Measurements from ENCODE around the gene ALX4. TPM values are rescaled to one million over a fixed set of nuclear protein-coding genes. Genes with fewer than 3 reads are reported as not detected.

The ALX4 gene
- total RNA-seq, 4 donors from 2014 or later: under 0.01 to 0.17 TPM; not detected in 2

GRCh38 chr11:44235765-44236201 lies 74.2 kb downstream of the ALX4 start:
- no peak for TF ChIP-seq CTCF (IDR thresholded peaks at IDR 0.05; ENCODE audit: low read depth)

GRCh38 chr11:44229624-44230023 lies 80.3 kb downstream of the ALX4 start:
- no peak for TF ChIP-seq CTCF (IDR thresholded peaks at IDR 0.05; ENCODE audit: low read depth)

GRCh38 chr11:44229098-44229497 lies 80.8 kb downstream of the ALX4 start:
- no peak for TF ChIP-seq CTCF (IDR thresholded peaks at IDR 0.05; ENCODE audit: low read depth)

- TF ChIP-seq CTCF (IDR thresholded peaks at IDR 0.05; ENCODE audit: low read depth): no peak
These were observed 81.6 kb downstream of the ALX4 start for GRCh38 chr11:44228379-44228778.

GRCh38 chr11:44226945-44227344 lies 83.0 kb downstream of the ALX4 start:
- TF ChIP-seq CTCF (IDR thresholded peaks at IDR 0.05; ENCODE audit: low read depth): no peak

GRCh38 chr11:44226490-44226889 lies 83.4 kb downstream of the ALX4 start:
- no peak for TF ChIP-seq CTCF (IDR thresholded peaks at IDR 0.05; ENCODE audit: low read depth)

- TF ChIP-seq CTCF (IDR thresholded peaks at IDR 0.05; ENCODE audit: low read depth): no peak
These were observed 85.0 kb downstream of the ALX4 start for GRCh38 chr11:44224867-44225501.
